Stromal cell of bone marrow (primary cell): ENCODE results near the gene WHRN.

ENCODE experiments used
- DNase-seq: peaks from one replicate; pipeline ENCODE4 v3.0.0-alpha.2; 2012; ENCODE audit warnings: low read depth

WHRN gene

DNA sequence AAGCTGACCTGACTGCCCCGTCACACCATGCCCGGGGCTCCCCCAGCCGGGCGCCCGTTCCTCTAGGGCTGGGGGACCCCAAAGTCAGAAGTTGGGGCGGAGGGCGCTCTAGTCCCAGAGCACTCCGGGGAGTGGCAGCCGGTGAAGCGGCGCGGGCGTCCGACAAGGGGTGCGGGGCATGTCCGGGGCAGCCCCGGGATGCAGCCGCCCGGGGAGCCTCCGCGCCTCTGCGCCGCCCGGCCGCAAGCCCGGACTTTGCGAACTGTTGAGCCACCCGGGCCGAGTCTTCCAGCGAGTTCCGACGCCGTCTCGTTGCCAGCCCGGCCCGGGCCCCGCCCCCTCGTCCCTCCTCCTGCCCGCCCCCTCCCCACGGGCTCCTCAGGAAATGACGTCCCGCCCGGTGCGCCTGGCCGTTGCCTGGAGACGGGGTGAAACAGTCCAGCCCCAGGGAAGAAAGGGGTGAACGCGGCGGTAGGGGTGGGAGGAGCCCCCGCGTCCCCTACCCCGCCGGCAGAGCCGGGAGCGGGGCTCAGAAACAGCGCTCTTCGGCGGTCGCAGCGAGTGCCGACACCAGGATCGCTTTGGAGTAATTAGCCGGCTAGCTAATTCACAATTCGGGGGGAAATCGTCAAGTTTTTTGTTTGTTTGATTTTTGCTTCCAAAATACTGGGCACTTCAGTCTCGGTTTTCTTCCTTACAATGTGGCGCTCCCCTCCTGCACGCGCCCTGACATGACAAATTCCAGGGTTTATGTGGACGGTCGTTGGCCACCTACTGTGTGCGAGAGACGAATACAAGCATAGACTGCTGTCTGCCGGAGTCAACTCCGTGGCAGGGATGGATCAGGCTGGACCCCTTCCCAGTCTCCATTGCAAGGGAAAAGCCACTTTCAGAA, at the start of gene WHRN:
Gene WHRN, minus strand, starts transcription at position 287 of the 895 bp plus-strand sequence. CDS start 672 bp downstream, outside the sequence.
- peak; percentile 91 for DNase-seq

DNA sequence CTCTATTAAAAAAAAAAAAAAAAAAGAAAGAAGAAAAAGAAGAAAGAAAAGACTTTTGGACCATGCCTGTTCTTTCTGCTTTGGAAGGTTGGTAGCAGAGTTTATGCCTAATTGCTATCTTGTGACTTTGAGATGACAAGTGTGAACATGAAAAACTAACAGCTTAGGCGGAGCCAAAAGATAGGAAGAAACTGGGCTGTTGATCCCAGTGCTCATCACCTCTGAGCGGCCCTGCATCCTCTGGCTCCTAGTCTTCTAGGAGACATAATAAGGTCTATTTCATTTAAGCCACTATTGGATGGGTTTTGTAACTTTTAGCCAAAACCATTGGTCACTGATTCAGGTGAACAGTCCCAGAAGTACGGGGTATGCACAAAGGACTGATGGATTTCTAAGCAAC, 47.9 kb upstream of the WHRN start:
- DNase-seq: no peak

DNA sequence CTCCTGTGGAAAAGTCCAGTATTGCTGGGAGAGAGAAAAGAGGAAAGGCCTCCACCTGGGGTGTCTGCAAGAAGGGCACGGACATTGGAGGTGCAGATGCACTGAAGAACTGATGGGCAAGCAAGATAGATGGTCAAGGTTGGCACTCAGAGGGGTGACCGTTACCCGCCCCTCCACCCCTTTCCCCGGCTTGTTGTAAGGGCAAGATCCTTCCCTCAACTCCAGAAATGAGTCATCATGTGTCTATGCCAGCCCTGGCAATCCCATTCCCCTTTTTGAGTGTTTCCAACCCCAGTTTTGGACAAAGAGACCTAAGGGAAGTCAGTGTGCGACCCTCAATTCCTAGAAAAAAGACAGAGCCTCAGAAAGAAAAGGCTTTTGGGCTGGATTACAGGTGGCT, 47.4 kb upstream of the WHRN start:
- no peak for DNase-seq

DNA sequence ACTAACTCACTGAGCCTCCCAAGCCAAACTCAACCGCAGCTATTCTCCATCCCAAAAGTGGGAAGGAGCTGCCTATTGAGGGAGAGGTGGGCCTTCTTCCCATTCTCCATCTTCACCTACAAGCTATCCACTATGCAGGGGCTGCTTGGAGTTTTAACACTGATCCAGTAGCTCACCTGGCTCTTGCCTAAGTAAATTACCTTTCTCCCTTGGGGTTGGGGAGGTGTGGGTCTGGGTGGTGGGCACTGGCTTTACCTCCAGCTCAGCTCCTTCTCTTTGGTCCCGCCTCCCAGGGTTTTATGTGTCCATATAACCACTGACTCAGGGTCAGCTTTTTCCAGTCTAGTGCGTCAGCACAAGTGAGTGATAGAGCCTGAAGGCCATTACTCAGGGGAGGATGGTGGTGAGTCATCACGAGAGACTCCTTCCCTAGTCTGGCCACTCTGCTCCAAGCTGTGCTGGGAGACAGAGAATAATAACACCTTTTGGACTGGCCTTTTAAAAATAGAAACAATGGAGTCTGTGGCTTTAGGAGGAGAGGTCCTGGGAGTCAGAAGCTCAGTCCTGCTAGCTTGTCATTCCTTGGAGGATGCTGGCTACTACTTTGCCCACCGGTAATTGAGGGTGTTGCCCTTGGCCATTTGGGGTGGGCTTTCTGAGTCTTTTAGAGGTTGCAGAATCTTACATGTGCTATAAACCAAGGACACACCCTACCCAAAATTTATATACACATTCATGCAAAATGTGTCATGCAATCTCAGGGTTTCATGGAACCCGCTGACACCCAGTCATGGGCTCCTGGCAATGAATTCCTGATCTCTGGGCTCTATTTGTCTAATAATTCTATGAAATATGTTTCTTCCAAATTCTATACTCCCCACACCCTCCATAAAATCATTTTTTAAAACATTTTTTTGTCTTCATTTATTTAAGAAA, 46.7 kb upstream of the WHRN start:
- peak; percentile 99 for DNase-seq

DNA sequence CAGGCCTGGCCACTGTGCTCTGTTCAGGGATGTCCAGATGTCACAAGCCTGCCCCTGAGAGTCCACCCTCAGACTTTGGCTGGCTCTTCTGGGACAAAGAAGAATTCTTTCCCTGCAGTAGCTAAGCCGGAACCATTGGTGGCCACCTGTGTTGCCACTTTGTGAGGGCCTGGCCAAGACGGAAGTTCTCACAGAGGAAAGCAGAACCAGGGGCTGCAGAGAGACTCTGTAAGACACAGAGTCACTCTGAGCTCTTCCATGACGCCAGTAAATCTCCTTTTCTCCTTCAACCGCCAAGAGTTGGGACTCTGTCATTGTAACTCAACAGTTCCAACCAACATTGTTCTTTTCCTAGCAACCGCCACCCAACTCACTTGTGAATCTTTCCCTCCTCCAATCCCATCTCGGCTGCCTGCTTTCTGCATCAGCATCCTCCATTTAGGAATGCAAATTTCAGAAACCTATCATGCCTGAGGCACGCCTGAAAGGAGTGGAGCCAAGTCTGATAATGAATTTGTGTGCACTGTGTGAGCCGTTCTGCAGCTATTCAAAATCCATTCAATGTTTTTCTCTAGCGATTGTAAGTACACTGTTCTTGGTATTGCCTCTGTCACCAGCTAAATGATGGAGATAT, 44.5 kb upstream of the WHRN start:
- DNase-seq: no peak

DNA sequence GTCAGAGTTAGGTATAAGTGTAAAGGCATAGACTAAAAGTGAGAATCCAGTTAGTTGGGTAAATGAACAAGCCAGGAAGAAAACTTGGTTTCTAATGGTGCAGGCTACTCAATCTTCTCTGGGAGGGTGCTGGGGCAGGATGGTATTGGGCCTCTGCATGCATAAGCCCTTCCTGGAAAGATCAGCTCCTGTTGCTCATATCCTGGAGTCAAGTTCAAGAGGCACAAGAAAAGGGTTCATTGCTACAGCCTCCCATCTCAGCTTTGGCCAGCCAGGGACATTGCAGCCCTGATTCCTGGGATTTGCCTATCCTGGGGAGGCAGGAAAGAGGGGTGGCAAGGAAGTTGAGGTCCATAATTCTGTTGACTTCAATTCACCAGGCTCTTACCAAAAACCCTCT, 41.6 kb upstream of the WHRN start:
- no peak for DNase-seq

DNA sequence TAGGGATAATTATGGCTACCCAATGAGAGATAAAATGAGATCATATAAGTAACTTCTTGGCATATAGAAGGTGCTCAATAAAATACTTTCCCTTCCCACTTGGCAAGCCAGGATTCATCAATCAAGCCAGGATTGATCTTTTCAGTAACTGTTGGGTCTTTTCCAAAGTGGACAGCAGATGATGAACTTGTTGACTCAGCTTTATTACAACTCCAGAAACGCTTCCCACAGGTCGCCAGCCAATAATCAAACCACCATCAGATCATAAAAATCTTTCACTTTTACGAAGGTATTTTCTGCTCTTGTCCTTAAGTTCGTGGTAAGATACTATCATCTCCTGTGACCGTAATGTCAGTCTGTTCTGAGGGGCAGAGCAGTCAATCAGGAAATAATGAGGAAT, 39.8 kb upstream of the WHRN start:
- no peak for DNase-seq

DNA sequence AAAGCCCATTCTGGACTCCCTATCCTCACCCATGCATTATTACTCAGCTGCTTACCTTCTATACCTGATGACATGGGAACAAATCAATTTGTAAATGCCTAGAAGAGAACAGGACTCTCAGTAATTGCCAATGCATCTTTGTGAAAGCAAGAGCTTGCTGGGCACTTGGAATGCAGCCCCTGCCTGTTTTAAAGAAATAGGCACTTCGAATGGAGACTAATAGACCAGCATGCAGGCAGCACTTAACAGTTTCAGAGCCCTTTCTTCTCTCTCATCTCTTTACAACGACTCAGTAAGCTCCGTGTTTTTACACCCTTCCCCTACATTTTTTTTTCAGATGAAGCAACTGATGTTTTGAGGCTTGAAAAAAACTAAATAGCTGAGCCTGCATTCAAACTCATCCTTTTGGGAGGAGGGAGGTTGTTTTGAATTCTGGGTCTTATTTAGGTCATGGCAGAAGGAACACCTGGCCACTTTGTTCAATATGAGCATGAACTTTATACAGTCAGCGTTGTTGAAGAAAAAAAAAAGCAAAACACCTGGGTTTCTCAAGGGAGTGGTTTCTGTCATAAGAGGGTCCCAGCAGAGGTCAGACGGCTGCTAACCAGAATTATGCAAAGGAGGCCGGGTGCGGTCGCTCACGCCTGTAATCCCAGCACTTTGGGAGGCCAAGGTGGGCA, 34.6 kb upstream of the WHRN start:
- DNase-seq: no peak

DNA sequence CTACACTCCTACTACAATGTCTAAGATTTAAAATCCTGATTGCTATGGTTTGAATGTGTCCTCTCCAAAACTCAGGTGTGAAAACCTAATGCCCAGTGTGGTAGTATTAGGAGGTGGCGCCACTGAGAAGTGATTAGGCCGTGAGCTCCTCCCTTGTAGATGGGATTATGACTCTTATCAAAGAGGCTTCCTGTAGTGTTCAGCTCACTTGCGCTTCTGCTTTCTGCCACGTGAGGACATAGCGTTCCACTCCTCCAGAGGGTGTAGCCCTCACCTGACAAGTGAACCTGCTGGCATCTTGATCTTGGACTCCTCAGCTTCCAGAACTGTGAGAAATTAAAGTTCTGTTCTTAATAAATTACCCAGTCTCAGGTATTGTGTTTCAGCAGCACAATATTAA, 33.0 kb upstream of the WHRN start:
- no peak for DNase-seq

DNA sequence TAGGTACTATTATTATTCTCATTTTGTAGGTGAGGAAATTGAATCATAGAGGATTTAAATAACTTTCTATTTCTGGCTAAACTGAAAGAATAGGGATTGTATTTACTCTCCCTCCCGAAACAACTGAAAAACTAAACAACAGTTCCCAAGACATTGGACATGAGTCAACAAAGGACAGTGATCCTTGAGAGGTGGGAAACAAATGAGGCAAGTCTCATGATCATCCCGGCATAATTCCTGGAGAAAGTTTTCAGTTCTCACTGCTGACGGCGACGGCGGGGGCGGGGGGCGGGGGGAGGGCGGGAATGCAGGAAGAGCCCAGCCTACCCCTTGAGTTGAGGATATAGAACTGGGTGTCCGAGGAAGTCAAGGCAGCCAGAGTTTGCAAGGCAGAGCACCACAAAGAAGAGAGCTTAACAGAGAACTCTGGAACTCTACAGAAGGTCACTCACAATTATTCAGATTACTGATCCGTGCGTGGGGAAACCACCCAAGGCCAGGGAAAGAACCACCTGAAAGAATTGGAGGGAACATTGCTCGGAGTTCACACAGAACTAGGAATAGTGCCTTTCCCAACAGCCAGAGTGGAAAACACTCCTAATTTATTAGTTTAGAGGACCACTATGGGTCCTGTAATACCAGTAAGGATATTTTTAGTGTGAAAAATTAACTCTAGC, 27.4 kb upstream of the WHRN start:
- no peak for DNase-seq

DNA sequence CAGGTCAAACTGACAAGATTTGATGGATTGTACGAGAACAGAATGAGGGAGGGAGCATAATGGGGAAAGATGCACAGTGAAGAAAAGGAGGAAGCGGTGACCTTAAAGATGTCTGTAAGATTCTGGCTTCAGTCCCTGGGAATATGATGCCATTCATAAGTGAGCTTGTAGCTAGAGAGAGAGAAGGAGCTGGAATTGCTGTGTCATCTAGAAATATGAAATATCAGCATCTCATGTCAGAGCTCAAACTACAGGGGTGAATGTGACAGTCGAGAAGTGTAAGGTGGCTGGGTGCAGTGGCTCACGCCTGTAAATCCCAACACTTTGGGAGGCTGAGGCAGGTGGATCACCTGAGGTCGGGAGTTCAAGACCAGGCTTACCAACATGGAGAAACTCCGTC, 24.0 kb upstream of the WHRN start:
- no peak for DNase-seq

DNA sequence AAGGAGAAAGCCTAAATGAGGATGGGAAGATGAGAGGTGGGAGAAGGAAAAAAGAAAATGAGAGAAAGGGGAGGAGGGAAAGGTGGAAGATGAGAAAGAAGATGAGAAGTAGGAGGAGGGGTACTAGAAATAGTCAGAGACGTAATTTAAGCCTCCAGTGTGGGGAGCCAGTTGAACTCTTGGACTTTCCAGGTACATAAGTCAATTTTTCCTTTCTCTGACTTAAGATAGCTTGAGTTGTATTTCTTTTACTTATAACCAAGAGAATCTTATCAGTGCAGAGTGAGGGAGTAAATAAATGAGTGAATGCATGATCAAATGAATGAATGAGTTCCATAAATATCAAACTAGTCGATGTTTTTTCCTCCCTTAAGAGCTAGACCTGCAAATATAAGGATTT, 21.5 kb upstream of the WHRN start:
- DNase-seq: no peak

DNA sequence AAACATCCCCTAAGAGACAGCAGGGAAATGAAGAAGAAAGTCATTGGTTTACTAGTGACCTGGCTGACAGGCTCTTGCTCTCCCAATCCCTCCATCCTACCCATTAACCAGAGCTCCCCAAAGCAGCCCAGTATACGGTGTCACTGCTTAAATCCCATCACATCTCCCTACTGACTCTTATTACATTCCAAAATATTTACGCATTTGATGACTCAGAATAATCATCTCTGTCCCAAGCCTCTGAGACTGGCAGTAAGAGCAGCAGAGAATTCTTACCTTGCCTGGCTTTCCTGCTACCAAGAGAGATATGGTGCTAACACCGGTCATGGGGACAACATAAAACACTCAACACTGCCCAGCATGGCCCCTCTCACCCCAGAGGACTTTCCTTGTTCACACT, 20.2 kb upstream of the WHRN start:
- DNase-seq: no peak

DNA sequence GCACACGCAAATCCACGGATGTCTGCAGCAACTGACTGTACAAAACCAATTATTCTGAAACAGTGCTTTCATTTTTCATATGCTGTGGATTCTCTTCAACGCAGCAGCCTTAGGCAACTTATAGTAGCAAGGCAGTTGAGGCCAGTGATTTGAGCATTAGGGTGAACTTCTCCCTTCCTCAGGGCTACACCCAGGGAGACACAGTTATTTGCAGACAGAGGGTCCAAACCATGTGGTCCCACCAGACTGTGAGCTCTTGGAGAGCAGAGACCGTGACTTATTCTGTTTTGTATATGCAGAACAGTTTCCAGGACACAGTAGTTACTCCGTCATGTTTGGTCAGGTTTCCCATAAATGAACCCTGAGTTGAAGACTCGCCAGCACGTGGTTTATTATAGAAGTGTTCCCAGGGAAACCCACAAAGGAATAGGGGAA, 19.0 kb upstream of the WHRN start:
- peak; percentile 39 for DNase-seq

DNA sequence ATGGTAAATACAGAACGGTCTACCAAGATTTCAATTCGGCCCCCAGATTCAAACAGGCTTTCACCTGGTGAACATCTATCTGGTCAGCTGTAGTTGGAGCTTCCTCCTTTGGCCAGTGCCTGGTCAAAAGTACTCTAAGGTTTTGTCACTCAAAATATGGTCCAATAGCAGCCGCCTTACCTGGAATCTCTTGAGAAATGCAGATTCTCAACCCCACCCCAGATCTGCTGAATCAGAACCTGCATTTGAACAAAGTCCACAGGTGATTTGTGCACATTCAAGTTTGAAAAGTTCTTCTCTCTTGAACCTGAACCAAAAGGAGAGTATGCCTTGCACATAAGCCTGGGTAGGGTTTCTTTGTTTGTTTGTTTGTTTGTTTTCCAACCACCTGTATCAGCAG, 17.6 kb upstream of the WHRN start:
- DNase-seq: no peak

DNA sequence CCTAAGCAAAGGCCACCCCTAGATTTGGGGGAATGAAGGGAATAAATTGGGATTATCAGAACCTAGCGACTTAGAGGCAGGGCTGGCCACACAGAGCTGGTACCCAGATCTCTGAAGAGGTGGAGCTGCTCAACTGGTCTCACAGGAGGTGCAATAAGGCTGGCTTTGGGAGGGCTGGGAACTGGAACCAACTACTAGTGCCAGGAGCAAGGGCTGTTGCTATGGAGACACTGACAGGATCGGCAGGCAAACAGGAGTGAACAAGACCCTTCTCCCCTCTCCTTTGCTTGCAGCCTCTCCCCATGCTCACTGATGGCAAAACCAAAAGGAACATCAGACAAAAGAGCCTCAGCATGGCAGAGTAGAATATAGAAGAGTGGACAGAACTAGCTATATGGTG, 17.0 kb upstream of the WHRN start:
- no peak for DNase-seq

DNA sequence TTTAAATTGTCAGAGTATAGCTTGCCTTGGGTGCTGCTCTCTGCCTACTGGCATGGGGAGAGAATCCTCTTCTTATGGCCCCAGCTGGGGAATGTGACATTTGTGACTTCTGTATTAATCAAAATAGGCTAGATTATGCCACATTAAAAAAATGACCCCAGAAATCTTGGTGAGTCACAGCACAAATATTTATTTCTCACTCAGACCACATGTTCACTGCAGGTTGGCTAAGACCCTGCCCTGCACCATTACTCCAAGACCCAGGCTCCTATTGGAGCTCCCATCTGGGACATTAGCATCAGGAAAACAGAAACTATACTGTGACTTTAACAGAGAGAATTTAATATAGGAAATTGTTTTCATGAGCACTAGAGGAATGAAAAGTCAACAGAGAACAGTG, 16.6 kb upstream of the WHRN start:
- no peak for DNase-seq

DNA sequence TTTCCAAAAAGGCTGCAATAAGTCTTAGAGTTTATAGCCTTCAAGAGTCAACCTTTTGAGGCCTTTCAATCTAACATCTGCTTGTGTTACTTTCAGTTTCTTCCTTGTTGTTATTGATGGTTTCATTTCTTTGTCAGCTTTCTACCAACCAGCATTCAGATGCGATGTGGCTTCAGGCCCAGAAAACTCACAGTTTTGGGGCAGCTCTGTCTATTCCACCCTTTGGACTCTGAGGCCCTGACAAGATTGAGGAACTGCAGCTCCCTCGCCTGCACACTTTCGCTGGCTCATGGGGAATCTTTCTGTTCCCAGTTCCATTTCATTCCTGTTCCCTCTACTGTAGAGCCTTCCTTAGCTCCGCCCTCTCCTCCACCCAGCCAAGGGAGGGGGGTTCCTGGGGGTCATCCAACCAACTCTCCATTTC, 13.3 kb upstream of the WHRN start:
- DNase-seq: no peak

DNA sequence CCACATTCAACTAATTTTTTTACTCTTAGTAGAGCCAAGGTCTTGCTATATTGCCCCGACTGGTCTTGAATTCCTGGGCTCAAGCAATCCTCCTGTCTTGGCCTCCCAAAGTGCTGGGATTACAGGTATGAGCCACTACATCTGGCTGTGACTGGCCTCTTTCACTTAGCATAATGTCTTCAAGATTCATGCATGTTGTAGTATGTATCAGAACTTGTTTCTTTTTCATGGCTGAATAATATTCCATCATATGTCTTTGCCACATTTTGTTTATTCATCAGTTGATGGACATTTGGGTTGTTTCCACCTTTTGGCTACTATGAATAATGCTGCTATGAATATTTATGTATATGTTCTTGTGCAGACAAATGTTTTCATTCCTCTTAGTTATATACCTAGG, 12.8 kb upstream of the WHRN start:
- no peak for DNase-seq

DNA sequence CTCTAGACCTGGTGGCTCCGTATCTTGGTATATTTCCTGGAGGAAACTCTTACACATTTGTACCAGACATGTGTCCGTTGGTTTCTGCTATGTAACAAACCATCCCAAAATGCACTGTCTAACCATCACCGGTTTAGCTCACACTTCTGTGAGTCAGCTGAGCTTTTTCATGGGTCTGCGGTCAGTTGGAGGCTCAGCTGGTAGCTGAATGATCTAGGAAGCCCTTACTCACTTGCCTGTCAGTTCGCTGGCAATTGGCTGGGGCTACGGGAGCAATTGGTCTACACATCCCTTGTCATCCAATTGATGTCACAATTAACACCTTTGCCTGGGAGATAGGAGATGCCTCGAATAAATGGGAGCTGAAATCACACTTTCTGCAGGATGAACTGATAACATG, 11.6 kb upstream of the WHRN start:
- peak; percentile 76 for DNase-seq

DNA sequence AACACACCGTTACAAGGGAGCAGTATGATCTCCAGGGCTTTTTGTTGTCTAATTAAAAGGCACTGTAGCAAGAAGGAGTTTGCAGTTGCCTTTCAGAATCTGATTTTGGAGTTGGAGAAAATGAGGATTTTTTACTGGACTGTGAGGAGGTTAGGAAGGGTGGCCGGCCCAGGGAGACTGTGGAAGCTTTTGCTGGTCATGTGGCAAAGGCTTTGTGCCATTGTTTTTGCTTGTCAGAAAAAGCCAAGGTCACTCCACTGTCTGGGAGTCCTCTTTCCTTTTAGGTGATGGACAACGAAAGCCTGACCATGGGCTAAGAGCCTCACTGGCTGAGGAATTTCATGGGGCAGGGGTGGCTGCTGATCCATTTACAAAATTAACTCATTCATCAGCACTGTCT, 10.3 kb upstream of the WHRN start:
- no peak for DNase-seq

DNA sequence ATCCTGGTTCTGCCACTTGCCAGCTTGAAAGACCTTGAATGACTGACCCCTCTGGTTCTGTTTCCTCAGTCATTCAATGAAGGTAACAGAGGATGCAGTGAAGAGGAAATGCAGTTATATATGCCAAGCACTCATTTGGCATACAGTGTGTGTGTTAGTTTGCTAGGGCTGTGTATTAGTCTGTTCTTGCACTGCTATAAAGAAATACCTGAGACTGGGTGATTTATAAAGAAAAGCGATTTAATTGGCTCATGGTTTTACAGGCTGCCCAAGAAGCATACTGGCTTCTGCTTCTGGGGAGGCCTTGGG, 8.6 kb upstream of the WHRN start:
- DNase-seq: no peak
